GM21529 (cell line): ENCODE data around the gene EIPR1.
"Not testable (repeated sequence)": the region's sequence is repeated elsewhere in the genome, so short reads cannot be mapped to it uniquely, and the experiment has no call there.

ENCODE experiments used
- ATAC-seq: cut with Tn5 transposase; IDR thresholded peaks from one replicate; pipeline ENCODE4 v1.9.1; 2021; ENCODE audit not compliant: unreplicated experiment

EIPR1 gene

DNA sequence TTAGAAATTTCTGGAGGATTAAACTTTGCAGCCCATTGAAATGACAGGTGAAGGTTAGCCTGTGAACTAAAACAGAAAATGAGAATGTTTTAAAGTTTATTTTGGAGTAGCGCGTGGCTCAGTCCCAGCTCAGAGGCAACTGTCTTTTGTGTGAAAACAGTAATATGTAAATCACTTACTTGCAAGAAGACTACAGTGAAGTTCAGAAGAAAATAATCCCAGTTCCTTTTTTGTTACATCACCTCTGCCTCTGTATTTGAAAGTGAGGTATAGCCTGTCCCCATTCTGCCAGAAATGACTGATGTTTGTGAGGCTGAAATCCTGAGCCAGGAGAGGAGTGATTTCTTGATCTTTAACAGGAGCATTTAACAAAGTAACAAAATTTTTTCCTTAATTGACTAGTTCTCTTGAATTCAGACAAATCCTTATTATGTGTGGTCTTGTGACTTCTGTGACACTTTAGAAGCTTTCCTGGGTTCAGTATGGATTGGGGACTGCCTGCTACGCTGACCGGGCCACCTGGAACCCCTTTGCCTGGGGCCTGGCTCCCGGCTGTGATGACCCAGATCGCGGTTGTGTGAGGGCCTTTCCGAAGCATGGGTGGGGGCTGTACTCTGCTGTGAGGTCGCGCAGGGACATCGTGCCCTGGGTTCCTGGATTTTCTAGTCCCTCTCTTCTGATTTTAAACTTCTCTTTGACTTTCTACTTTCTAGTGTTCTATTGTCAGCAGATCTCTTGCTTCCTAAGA lies 26.1 kb upstream of the EIPR1 start:
- ATAC-seq: peak; percentile 100

GRCh38 chr2:3399829-3400228 lies 22.2 kb upstream of the EIPR1 start:
- ATAC-seq: no peak

- no peak for ATAC-seq
These were observed 21.8 kb upstream of the EIPR1 start for GRCh38 chr2:3399381-3399780.

GRCh38 chr2:3398857-3399256 lies 21.2 kb upstream of the EIPR1 start:
- ATAC-seq: no peak

DNA sequence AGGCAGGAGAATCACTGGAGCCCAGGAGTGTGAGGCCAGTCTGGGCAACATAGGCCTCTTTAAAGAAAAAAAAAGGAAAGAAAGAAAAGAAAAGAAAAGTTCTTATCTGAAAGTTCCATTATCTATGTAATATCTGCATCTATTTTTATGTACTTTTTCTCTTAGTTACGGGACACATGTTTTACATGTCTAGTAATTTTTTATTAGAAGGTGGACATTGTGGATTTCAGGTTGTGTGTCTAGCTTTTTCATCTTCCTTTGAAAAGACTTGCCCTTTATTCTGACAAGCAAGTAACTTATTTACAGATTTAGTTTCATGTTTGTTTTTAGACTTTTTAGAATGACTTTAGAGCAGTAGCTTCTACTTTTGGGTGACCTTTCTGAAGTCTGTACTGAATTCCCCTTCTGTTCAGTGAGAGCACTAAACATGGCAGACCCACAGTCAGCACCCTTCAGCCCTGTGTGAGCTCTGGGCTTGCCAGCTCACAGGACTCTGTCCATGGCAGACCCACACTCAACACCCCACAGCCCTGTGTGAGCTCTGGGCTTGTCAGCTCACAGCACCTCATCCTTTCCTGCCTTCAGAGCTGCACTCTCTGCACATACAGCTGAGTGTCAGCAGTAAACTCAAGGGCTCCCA lies 19.4 kb upstream of the EIPR1 start:
- peak; percentile 53 for ATAC-seq

DNA sequence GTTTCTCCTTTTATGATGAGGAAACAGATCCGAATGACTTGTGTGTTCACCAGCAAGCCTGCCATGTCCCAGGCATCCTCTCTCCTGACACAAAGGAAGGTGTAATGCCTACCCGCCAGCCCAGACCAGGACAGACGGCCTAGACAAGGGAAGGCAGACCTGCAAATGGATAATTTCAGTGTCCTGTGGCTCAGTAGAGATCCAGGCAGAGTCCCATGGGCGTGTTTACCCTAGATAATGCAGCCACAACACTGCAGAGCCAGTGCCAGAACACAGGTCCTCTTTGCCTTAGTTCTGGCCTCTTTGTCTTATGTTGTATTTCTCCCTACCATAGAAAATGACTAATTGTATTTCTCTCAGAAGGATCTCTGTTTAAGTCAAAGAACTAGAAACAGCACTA lies 14.6 kb upstream of the EIPR1 start:
- ATAC-seq: no peak

GRCh38 chr2:3390041-3390440 lies 12.4 kb upstream of the EIPR1 start:
- no peak for ATAC-seq

GRCh38 chr2:3389193-3389592 lies 11.6 kb upstream of the EIPR1 start:
- no peak for ATAC-seq

- no peak for ATAC-seq
These were observed 10.8 kb upstream of the EIPR1 start for GRCh38 chr2:3388412-3388738.

- ATAC-seq: no peak
These were observed 10.2 kb upstream of the EIPR1 start for GRCh38 chr2:3387644-3388411.

GRCh38 chr2:3387011-3387410 lies 9.4 kb upstream of the EIPR1 start:
- no peak for ATAC-seq

DNA sequence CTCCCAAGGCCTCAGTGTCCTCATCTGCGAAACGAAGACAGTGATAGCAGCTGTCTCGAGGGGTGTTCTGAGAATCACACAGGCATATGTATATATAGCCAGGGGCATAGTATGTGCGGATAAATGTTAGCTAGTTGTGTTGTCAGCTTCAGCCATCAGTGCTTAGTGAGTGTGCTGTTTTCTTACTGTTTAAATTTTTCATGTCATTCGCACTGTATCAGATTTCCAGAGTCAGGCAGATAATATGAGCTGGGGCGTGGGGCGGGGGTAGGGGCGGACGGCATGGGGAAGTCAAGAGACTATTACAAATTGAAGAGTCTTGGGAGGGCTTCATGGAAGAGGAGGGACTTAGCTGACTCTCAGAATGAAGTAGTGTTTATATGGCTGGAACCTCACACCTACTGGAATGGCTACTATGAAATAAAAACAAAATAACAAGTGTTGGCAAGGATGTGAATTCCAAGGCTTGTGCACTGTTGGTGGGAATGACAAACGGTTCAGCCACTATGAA lies 8.9 kb upstream of the EIPR1 start:
- no peak for ATAC-seq

DNA sequence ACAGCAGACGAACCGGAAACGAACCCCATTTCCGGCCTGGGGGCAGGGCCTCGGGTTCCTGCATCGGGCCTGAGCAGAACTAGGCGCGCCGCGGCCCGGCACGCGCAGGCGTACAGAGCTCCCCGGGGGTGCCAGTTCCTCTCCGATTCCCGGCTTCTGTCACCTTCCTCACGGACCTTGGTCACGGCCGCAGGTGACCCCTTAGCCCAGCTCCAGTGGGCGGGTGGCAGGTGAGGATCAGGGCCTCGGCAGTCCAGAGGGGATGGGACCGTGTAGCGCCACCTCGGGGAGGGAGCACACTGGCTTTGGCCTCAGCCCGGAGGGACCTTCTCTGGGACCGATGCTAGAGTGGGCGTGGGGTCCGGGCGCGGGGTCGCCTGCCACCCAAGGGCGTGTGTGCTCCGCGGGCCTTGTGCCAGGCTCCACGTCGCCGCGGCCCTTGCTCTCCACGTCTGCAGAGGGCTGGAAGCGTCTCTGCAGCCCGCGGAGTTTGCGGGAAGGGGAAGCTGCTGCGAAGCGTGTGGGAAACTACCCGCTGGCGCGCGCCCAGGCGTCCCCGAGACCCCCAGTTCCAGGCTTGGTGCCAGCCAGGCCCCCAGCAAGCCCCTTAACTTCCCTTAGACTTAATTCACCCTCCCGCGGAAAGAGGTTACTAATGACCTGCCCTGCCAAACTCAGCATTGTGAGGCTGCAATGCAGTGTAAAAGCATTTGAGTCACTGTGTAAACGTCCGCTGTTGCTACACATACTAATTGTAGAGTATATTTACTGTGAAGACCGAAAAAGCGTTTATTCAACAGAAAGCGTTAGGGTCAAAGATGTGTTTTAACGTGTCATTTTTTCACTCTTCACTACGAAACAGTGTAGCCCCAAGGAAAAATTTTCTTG lies 2.3 kb upstream of the EIPR1 start, which contains the start of gene TRAPPC12:
TSS of gene TRAPPC12 (plus strand) at position 48 of the 888 bp plus-strand sequence. CDS start 7,930 bp downstream, outside the sequence.
- ATAC-seq: peak; percentile 75

DNA sequence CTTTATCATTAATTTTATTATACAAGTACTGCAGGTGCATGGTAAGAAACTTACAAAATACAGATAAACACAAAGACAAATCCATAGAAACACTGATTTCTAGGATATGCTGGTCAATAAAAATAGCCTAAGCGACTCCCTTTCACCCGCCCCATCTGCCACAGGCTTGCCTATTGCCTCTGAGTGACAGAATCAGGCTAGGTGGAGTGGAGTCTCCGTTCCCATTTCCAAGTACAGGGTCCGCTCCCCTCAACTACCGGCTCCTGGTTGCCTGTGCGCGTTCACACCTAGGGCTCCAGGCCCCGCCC lies 1.7 kb upstream of the EIPR1 start:
- ATAC-seq: no peak

GRCh38 chr2:3377279-3377611 lies 373 bp downstream of the EIPR1 start:
- peak; percentile 30 for ATAC-seq

DNA sequence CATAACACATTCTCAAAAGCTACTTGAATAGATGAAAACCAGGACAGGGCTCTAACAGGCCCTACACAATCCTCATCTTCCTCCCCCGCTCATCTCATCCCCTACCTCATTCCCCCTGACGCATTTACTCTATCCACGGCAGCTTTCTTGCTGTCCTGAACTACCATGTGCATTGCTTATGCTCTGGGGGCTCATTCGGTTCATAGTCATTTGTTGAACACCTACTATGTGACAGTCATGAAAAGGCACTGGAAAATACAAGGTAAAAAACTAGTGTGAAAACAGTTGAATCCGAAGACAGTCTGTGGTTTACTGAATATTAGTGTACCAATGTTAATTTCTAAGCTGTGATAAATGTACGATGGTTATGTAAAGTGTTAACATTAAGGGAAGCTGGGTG lies 797 bp downstream of the EIPR1 start:
- ATAC-seq: no peak

GRCh38 chr2:3369340-3370181 lies 8.1 kb downstream of the EIPR1 start:
- not testable (repeated sequence) for ATAC-seq

- ATAC-seq: no peak
These were observed 9.3 kb downstream of the EIPR1 start for GRCh38 chr2:3368261-3368722.

GRCh38 chr2:3365219-3365618 lies 12.4 kb downstream of the EIPR1 start:
- ATAC-seq: no peak
